ENCODE results near the gene PRKCE. TPM values are rescaled to one million over a fixed set of nuclear protein-coding genes. Genes with fewer than 3 reads are reported as not detected.

PRKCE gene
- total RNA-seq, 1 donor from 2014 or later: 62.8 TPM

GRCh38 chr2:45992741-45993475, 341.4 kb downstream of the PRKCE start:
- DNase-seq (ENCODE audit: low spot score in 2 of 2) (no peak), FAIRE-seq (no peak)

GRCh38 chr2:45993476-45993991, 342.1 kb downstream of the PRKCE start:
- DNase-seq (ENCODE audit: low spot score in 2 of 2): peak; percentile 36 to 59
- no peak for FAIRE-seq

- FAIRE-seq (no peak), DNase-seq (ENCODE audit: low spot score in 2 of 2) (no peak)
Observed at GRCh38 chr2:45994060-45994459, 342.6 kb downstream of the PRKCE start.

- FAIRE-seq: no peak
- DNase-seq (ENCODE audit: low spot score in 2 of 2): no peak
Observed at GRCh38 chr2:46000660-46001059, 349.2 kb downstream of the PRKCE start.

- FAIRE-seq: no peak
Observed at GRCh38 chr2:46001290-46001689, 349.8 kb downstream of the PRKCE start.

GRCh38 chr2:46001741-46002506, 350.4 kb downstream of the PRKCE start:
- DNase-seq (ENCODE audit: low spot score in 2 of 2) (no peak), FAIRE-seq (no peak)

More at GRCh38 chr2:46001290-46001689, 349.8 kb downstream of the PRKCE start:
- DNase-seq (ENCODE audit: low spot score in 2 of 2): no peak

GRCh38 chr2:46002507-46002883, 351.0 kb downstream of the PRKCE start:
- DNase-seq (ENCODE audit: low spot score in 2 of 2) (no peak), FAIRE-seq (no peak)

- FAIRE-seq: no peak
- DNase-seq (ENCODE audit: low spot score in 2 of 2): no peak
Observed at GRCh38 chr2:46002947-46003346, 351.5 kb downstream of the PRKCE start.

- no peak for DNase-seq (ENCODE audit: low spot score in 2 of 2)
- no peak for FAIRE-seq
Observed at GRCh38 chr2:46003903-46004473, 352.5 kb downstream of the PRKCE start.

- FAIRE-seq (no peak), DNase-seq (ENCODE audit: low spot score in 2 of 2) (no peak)
Observed at GRCh38 chr2:46006473-46007025, 355.1 kb downstream of the PRKCE start.

- no peak for FAIRE-seq
- DNase-seq (ENCODE audit: low spot score in 2 of 2): no peak
Observed at GRCh38 chr2:46007412-46007811, 355.9 kb downstream of the PRKCE start.

GRCh38 chr2:46008091-46008870, 356.8 kb downstream of the PRKCE start:
- DNase-seq (ENCODE audit: low spot score in 2 of 2) (no peak), FAIRE-seq (no peak)

GRCh38 chr2:46009315-46009714, 357.8 kb downstream of the PRKCE start:
- DNase-seq (ENCODE audit: low spot score in 2 of 2): no peak
- no peak for FAIRE-seq

GRCh38 chr2:46009772-46010171, 358.3 kb downstream of the PRKCE start:
- FAIRE-seq (no peak), DNase-seq (ENCODE audit: low spot score in 2 of 2) (no peak)

GRCh38 chr2:46010223-46010924, 358.9 kb downstream of the PRKCE start:
- FAIRE-seq (no peak), DNase-seq (ENCODE audit: low spot score in 2 of 2) (no peak)

- peak; percentile 11 to 43 for DNase-seq (ENCODE audit: low spot score in 2 of 2)
- FAIRE-seq: peak; percentile 62
Observed at GRCh38 chr2:46010925-46011490, 359.5 kb downstream of the PRKCE start.

- FAIRE-seq: no peak
- no peak for DNase-seq (ENCODE audit: low spot score in 2 of 2)
Observed at GRCh38 chr2:46012618-46013240, 361.3 kb downstream of the PRKCE start.

GRCh38 chr2:46013726-46014125, 362.3 kb downstream of the PRKCE start:
- FAIRE-seq (no peak), DNase-seq (ENCODE audit: low spot score in 2 of 2) (no peak)

All from frontal cortex (tissue), 4 donors.